Ovary (tissue), 3 donors: ENCODE measurements around the gene NELFA.

Experiments
- EP300 ChIP-seq: sonication (generic); formaldehyde crosslinking; IDR thresholded peaks from one replicate; pipeline ENCODE4 v1.6.1; 2017; ENCODE audit warnings: antibody characterized with exemption
- POLR2A ChIP-seq: fragments of 450-650 bp; IDR thresholded peaks from one replicate; pipeline ENCODE4 v1.6.1; 2017; ENCODE audit warnings: antibody characterized with exemption, mild to moderate bottlenecking, moderate library complexity
- TF ChIP-seq, protein P1 (sequence below), 3 donors: fragments of 450-650 bp in 2 of 3; fragments of 200-600 bp in 1 of 3; IDR thresholded peaks; one replicate each; pipeline versions ENCODE4 v1.5.1 to v1.8.0; 2016 to 2022; ENCODE audit warnings: antibody characterized with exemption in 3 of 3, mild to moderate bottlenecking in 1 of 3
- donor health status: DM: no; HTN: no; CAD: no.

DNA sequence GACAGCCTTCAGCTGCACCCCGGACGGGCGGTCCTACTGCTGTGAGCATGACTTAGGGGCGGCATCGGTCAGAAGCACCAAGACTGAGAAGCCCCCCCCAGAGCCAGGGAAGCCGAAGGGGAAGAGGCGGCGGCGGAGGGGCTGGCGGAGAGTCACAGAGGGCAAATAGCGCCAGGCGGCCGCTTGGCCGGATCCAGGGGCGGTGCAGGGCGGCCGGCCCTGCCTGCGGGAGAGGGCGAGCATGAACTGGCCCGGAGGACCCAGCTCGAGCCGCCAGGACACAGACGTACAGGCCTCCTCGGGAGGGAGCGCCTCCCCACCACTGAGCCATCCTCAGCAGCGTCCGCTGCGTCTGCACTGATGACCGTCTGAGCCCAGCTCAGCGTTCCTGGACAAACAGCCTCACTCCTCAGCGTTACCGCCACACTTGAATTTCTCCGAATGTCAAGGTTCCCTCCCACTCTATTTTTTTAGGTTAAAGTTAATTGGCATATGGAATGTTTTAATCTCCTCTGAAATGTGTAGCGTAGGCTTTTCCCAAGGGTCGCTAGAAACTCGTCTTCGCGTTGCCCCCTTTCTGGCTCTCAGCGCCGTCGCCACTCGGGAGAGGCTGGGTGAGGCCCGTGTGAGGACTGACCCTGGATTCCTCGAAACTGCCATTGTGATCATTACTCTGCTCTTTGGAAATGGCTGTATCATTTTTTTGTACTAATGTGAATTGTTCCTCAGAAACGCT, 29.9 kb downstream of the NELFA start:
- TF ChIP-seq, protein P1, sequence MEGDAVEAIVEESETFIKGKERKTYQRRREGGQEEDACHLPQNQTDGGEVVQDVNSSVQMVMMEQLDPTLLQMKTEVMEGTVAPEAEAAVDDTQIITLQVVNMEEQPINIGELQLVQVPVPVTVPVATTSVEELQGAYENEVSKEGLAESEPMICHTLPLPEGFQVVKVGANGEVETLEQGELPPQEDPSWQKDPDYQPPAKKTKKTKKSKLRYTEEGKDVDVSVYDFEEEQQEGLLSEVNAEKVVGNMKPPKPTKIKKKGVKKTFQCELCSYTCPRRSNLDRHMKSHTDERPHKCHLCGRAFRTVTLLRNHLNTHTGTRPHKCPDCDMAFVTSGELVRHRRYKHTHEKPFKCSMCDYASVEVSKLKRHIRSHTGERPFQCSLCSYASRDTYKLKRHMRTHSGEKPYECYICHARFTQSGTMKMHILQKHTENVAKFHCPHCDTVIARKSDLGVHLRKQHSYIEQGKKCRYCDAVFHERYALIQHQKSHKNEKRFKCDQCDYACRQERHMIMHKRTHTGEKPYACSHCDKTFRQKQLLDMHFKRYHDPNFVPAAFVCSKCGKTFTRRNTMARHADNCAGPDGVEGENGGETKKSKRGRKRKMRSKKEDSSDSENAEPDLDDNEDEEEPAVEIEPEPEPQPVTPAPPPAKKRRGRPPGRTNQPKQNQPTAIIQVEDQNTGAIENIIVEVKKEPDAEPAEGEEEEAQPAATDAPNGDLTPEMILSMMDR (IDR thresholded peaks at IDR 0.05), result no peak
- TF ChIP-seq POLR2A, result no peak
- no peak for TF ChIP-seq EP300
